ENCODE measurements around the gene ARHGAP26.

ARHGAP26 gene

GRCh38 chr5:143040622-143041021 is 270.4 kb downstream of the ARHGAP26 start:
- TF ChIP-seq CTCF (IDR thresholded peaks at IDR 0.05; ENCODE audit: low read length): no peak
- H3K4me3 ChIP-seq (ENCODE audit: low read depth, low read length, poor library complexity, severe bottlenecking): no peak overlapping the region
- H3K36me3 ChIP-seq (ENCODE audit: insufficient read depth, low read length): no peaks in the 10 kb centered on the region
- no peak overlapping the region for H3K9ac ChIP-seq (ENCODE audit: low read length)
- peaks cover 8% of the 10 kb centered on the region for H3K4me1 ChIP-seq (ENCODE audit: insufficient read depth, low read length, severe bottlenecking)
- no peaks in the 10 kb centered on the region for H3K27me3 ChIP-seq (ENCODE audit: insufficient read depth, low read length)
- H4K20me1 ChIP-seq (ENCODE audit: insufficient read depth, low read length): no peaks in the 10 kb centered on the region
- H3K27ac ChIP-seq (ENCODE audit: low read depth, low read length, poor library complexity, severe bottlenecking): no peak overlapping the region
- no peak overlapping the region for H2AFZ ChIP-seq (ENCODE audit: low read length)
- H3F3A ChIP-seq (ENCODE audit: insufficient read depth, low read length): no peaks in the 10 kb centered on the region
- no peaks in the 10 kb centered on the region for H3K9me3 ChIP-seq (ENCODE audit: low read length)
- no peak overlapping the region for H3K4me2 ChIP-seq (ENCODE audit: low read length)
- no peaks in the 10 kb centered on the region for H3K9me2 ChIP-seq (ENCODE audit: low read depth, low read length)
- no peaks in the 10 kb centered on the region for H3K79me2 ChIP-seq (ENCODE audit: insufficient read depth, low read length)

DNA sequence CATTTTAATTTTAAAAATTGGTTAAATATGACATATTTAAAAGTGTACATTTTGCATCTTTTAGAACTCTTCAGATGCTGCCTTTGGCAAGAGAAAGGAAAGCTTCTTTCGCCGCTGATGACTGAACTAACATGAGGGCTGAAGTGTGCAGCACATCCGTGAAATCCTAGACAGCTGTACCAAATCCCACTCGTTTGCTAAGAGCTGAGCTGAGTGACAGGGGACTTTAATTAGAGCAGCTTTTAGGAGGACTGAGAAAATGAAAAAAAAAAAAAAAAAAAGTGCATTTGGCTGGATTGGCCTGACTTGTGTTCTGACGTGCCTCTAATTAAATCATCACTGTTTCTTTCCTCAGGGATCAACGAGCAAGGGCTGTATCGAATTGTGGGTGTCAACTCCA is 271.3 kb downstream of the ARHGAP26 start:
- Histone ChIP-seq H3K4me2 (ENCODE audit: low read length) (no peak overlapping the region), H4K20me1 (ENCODE audit: insufficient read depth, low read length) (no peaks in the 10 kb centered on the region), H3K4me3 (ENCODE audit: low read depth, low read length, poor library complexity, severe bottlenecking) (no peak overlapping the region), H2AFZ (ENCODE audit: low read length) (no peak overlapping the region), H3K9ac (ENCODE audit: low read length) (no peak overlapping the region), H3K9me2 (ENCODE audit: low read depth, low read length) (no peaks in the 10 kb centered on the region), H3K27me3 (ENCODE audit: insufficient read depth, low read length) (no peaks in the 10 kb centered on the region), H3F3A (ENCODE audit: insufficient read depth, low read length) (no peaks in the 10 kb centered on the region), H3K4me1 (ENCODE audit: insufficient read depth, low read length, severe bottlenecking) (peaks cover 8% of the 10 kb centered on the region), H3K9me3 (ENCODE audit: low read length) (no peaks in the 10 kb centered on the region), H3K79me2 (ENCODE audit: insufficient read depth, low read length) (no peaks in the 10 kb centered on the region), H3K27ac (ENCODE audit: low read depth, low read length, poor library complexity, severe bottlenecking) (no peak overlapping the region), H3K36me3 (ENCODE audit: insufficient read depth, low read length) (no peaks in the 10 kb centered on the region)
- no peak for TF ChIP-seq EZH2 (IDR thresholded peaks at IDR 0.05; ENCODE audit: borderline replicate concordance, low read length)
- TF ChIP-seq CTCF (IDR thresholded peaks at IDR 0.05; ENCODE audit: low read length): no peak

DNA sequence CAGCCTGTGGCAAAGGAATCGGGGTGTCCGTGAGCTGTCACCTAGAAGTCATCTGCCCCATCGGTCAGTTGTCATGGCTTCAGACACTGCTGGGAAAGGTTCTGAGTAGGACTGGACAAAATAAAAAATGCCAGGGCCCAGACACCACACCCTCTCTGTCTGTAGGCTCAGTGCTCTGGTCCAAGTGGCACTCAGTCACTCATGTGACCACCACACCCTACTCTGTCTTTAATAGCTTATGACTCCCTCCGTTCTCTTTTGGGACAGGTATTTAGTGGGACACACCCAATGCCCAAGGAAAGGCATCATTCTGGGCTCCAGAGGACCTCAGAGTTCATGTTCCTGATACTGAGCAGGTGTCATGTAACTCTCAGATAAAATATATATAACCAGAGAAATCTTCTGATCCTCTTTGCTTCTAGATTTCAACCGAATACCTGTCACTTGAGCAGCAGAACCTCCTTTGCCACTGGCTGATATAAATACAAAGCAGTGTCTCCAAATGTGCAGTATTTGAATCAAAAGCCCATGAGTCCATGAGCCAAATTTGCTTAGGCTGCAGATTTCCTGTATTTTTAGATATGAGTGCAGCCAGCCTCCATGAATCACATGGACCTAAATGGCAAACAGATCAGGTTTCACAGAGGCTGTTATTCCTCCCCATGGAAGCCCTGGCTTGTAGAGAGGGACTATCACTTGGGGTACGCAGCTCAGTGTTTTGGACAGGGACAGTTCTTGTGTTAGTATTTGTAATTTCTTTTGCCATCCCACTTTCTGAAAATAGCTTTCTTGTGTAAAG is 272.0 kb downstream of the ARHGAP26 start:
- no peak overlapping the region for H3K9ac ChIP-seq (ENCODE audit: low read length)
- TF ChIP-seq EZH2 (IDR thresholded peaks at IDR 0.05; ENCODE audit: borderline replicate concordance, low read length): no peak
- no peak overlapping the region for H3K4me3 ChIP-seq (ENCODE audit: low read depth, low read length, poor library complexity, severe bottlenecking)
- no peaks in the 10 kb centered on the region for H3K36me3 ChIP-seq (ENCODE audit: insufficient read depth, low read length)
- H3K27me3 ChIP-seq (ENCODE audit: insufficient read depth, low read length): no peaks in the 10 kb centered on the region
- H3K79me2 ChIP-seq (ENCODE audit: insufficient read depth, low read length): no peaks in the 10 kb centered on the region
- no peak overlapping the region for H3K4me2 ChIP-seq (ENCODE audit: low read length)
- H3K4me1 ChIP-seq (ENCODE audit: insufficient read depth, low read length, severe bottlenecking): peaks cover 8% of the 10 kb centered on the region
- no peak overlapping the region for H3K27ac ChIP-seq (ENCODE audit: low read depth, low read length, poor library complexity, severe bottlenecking)
- no peaks in the 10 kb centered on the region for H3K9me2 ChIP-seq (ENCODE audit: low read depth, low read length)
- H3K9me3 ChIP-seq (ENCODE audit: low read length): no peaks in the 10 kb centered on the region
- no peaks in the 10 kb centered on the region for H3F3A ChIP-seq (ENCODE audit: insufficient read depth, low read length)
- H2AFZ ChIP-seq (ENCODE audit: low read length): no peak overlapping the region
- no peaks in the 10 kb centered on the region for H4K20me1 ChIP-seq (ENCODE audit: insufficient read depth, low read length)

- no peaks in the 10 kb centered on the region for H3K9me2 ChIP-seq (ENCODE audit: low read depth, low read length)
- TF ChIP-seq EZH2 (IDR thresholded peaks at IDR 0.05; ENCODE audit: borderline replicate concordance, low read length) (no peak), CTCF (IDR thresholded peaks at IDR 0.05; ENCODE audit: low read length) (no peak)
- H3F3A ChIP-seq (ENCODE audit: insufficient read depth, low read length): no peaks in the 10 kb centered on the region
- H3K4me2 ChIP-seq (ENCODE audit: low read length): no peak overlapping the region
- H3K9me3 ChIP-seq (ENCODE audit: low read length): no peaks in the 10 kb centered on the region
- no peaks in the 10 kb centered on the region for H3K27me3 ChIP-seq (ENCODE audit: insufficient read depth, low read length)
- no peak overlapping the region for H2AFZ ChIP-seq (ENCODE audit: low read length)
- H3K36me3 ChIP-seq (ENCODE audit: insufficient read depth, low read length): no peaks in the 10 kb centered on the region
- H4K20me1 ChIP-seq (ENCODE audit: insufficient read depth, low read length): no peaks in the 10 kb centered on the region
- no peak overlapping the region for H3K9ac ChIP-seq (ENCODE audit: low read length)
- no peaks in the 10 kb centered on the region for H3K79me2 ChIP-seq (ENCODE audit: insufficient read depth, low read length)
- H3K4me1 ChIP-seq (ENCODE audit: insufficient read depth, low read length, severe bottlenecking): no peaks in the 10 kb centered on the region
- no peak overlapping the region for H3K4me3 ChIP-seq (ENCODE audit: low read depth, low read length, poor library complexity, severe bottlenecking)
- H3K27ac ChIP-seq (ENCODE audit: low read depth, low read length, poor library complexity, severe bottlenecking): no peak overlapping the region
Measured at GRCh38 chr5:143044265-143044664, 274.1 kb downstream of the ARHGAP26 start.
